Naive thymus-derived CD4-positive, alpha-beta T cell (primary cell): ENCODE results near the gene STAU1. TPM values are rescaled to one million over a fixed set of nuclear protein-coding genes. Genes with fewer than 3 reads are reported as not detected.
"Not testable (repeated sequence)": the region's sequence is repeated elsewhere in the genome, so short reads cannot be mapped to it uniquely, and the experiment has no call there.

Experiments
- ATAC-seq: fragments of 150-1000 bp; cut with Tn5 transposase; 2 replicates; pipeline ENCODE4 v1.10.0; 2021; ENCODE audit warnings: mild to moderate bottlenecking, moderate library complexity
- CTCF ChIA-PET: fragments of 350-600 bp; sonication (Branson Sonifier 250); formaldehyde crosslinking; loops from one replicate; lab custom pipeline; 2021; ENCODE audit warnings: antibody characterized with exemption; lab: Charles Lee
- POLR2A ChIA-PET: fragments of 350-600 bp; sonication (Branson Sonifier 250); formaldehyde crosslinking; loops from one replicate; lab custom pipeline; 2021; ENCODE audit warnings: antibody characterized with exemption, inconsistent platforms; lab: Charles Lee
- DNase-seq, 9 donors: peaks; one replicate each; pipeline versions ENCODE4 v3.0.0 to v3.0.0-alpha.2; 2020 to 2022; ENCODE audit warnings: mixed read lengths in 1 of 9
- H3K27ac ChIP-seq: one replicate; pipeline ENCODE4 v1.7.0; 2013; ENCODE audit warnings: mild to moderate bottlenecking, low read depth, low read length, moderate library complexity
- H3K27me3 ChIP-seq, 2 donors: one replicate each; pipeline ENCODE4 v1.7.0; 2013; ENCODE audit warnings: low read length in 2 of 2, mild to moderate bottlenecking in 2 of 2, moderate library complexity in 2 of 2; ENCODE audit not compliant: control insufficient read depth in 2 of 2, insufficient read depth in 2 of 2
- H3K36me3 ChIP-seq, 3 experiments: 1 replicate in 2 of 3; 2 replicates in 1 of 3; pipeline ENCODE4 v1.7.0; 2013; ENCODE audit warnings: low read length in 3 of 3, mild to moderate bottlenecking in 3 of 3, moderate library complexity in 1 of 3; ENCODE audit not compliant: insufficient read depth in 3 of 3, control insufficient read depth in 2 of 3
- H3K4me1 ChIP-seq, 2 donors: one replicate each; pipeline ENCODE4 v1.7.0; 2013; ENCODE audit warnings: low read length in 2 of 2, mild to moderate bottlenecking in 2 of 2, moderate library complexity in 1 of 2; ENCODE audit not compliant: control insufficient read depth in 2 of 2, insufficient read depth in 2 of 2
- H3K4me3 ChIP-seq: 2 replicates; pipeline ENCODE4 v1.7.0; 2013; ENCODE audit warnings: mild to moderate bottlenecking, low read length
- H3K9me3 ChIP-seq, 3 experiments: 1 replicate in 2 of 3; 2 replicates in 1 of 3; pipeline ENCODE4 v1.7.0; 2013; ENCODE audit warnings: low read length in 3 of 3; ENCODE audit not compliant: control insufficient read depth in 2 of 3
- H3K27ac Mint-ChIP-seq, 9 donors: one replicate each; pipeline ENCODE4 v1.8.0; 2020 to 2022; ENCODE audit warnings: mixed read lengths in 9 of 9, mild to moderate bottlenecking in 8 of 9, moderate library complexity in 5 of 9, inconsistent platforms in 2 of 9
- H3K27me3 Mint-ChIP-seq, 5 donors: one replicate each; pipeline ENCODE4 v1.8.0; 2021 to 2022; ENCODE audit warnings: mixed read lengths in 5 of 5, mild to moderate bottlenecking in 1 of 5
- H3K36me3 Mint-ChIP-seq, 5 donors: one replicate each; pipeline ENCODE4 v1.8.0; 2020 to 2022; ENCODE audit warnings: mixed read lengths in 5 of 5, mild to moderate bottlenecking in 3 of 5, inconsistent platforms in 1 of 5
- H3K4me1 Mint-ChIP-seq, 7 donors: one replicate each; pipeline ENCODE4 v1.8.0; 2020 to 2022; ENCODE audit warnings: mixed read lengths in 7 of 7, mild to moderate bottlenecking in 3 of 7, inconsistent platforms in 1 of 7
- H3K4me3 Mint-ChIP-seq, 10 donors: one replicate each; pipeline ENCODE4 v1.8.0; 2020 to 2022; ENCODE audit warnings: mild to moderate bottlenecking in 10 of 10, mixed read lengths in 10 of 10, moderate library complexity in 6 of 10, inconsistent platforms in 2 of 10
- H3K9me3 Mint-ChIP-seq, 11 donors: one replicate each; pipeline ENCODE4 v1.8.0; 2020 to 2022; ENCODE audit warnings: mixed read lengths in 11 of 11, mild to moderate bottlenecking in 4 of 11, inconsistent platforms in 1 of 11, moderate library complexity in 1 of 11
- intact Hi-C, 2 donors: fragments of 100-400 bp; cut with micrococcal nuclease; formaldehyde crosslinking; loops; one replicate each; pipeline ENCODE4 v1.15.1; 2023
- polyA plus RNA-seq, 2 donors: library from polyadenylated mRNA; unstranded; fragments of 300-500 nt; fragmentation: Illumina TruSeq; gene quantifications; one replicate each; pipeline ENCODE4 v1.2.3, GENCODE V29; 2021
- total RNA-seq, 6 experiments: library from RNA in 5 of 6; stranded (reverse) in 5 of 6; gene quantifications; 1 replicate in 5 of 6; 2 replicates in 1 of 6; pipeline ENCODE4 v1.2.3 and lab custom pipeline; 2021 to 2026

STAU1 gene
- total and polyA plus RNA-seq, 7 experiments from 2014 or later: 35.8 to 56.3 (median 45.8) TPM

DNA sequence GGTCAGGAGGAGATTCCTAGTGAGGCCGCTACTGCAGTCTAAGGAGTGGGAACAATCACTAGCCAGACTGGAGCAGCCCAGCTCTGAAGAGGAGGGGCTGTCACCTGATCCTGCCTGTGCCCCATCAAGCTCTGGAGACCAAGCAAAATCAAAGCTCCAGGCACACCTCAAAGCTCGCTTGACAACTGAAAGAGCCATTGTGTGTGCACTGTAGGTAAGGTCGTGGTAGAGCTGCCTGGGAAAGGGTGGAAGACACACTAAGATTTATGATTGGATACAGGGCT, 83.8 kb downstream of the STAU1 start:
- CTCF ChIA-PET: no interaction called here
- no peak for ATAC-seq
- H3K27ac Mint-ChIP-seq: peak overlapping the region in 4 of 9 donors; percentile 8 to 60 (median 36)
- H3K36me3 Mint-ChIP-seq: peaks cover 12 to 48% (median 22%) of the 10 kb centered on the region in 5 donors
- H3K4me1 ChIP-seq: no peaks in the 10 kb centered on the region
- H3K4me3 ChIP-seq: no peak overlapping the region
- H3K27me3 Mint-ChIP-seq: no peaks in the 10 kb centered on the region
- no peaks in the 10 kb centered on the region for H3K9me3 ChIP-seq
- no peaks in the 10 kb centered on the region for H3K27me3 ChIP-seq
- no peak overlapping the region for H3K4me3 Mint-ChIP-seq
- intact Hi-C loops: no loop called here
- peaks cover 0 to 25% (median 14%) of the 10 kb centered on the region in 7 donors for H3K4me1 Mint-ChIP-seq
- POLR2A ChIA-PET: interaction anchor here (1.2 kb wide), 1 partner anchor 13 kb away, joined by 3 read pairs; no protein-coding TSS in a partner anchor
- no peaks in the 10 kb centered on the region for H3K9me3 Mint-ChIP-seq
- DNase-seq: no peak
- H3K27ac ChIP-seq: no peak overlapping the region
- peaks cover 0 to 40% (median 0%) of the 10 kb centered on the region in 3 experiments for H3K36me3 ChIP-seq

DNA sequence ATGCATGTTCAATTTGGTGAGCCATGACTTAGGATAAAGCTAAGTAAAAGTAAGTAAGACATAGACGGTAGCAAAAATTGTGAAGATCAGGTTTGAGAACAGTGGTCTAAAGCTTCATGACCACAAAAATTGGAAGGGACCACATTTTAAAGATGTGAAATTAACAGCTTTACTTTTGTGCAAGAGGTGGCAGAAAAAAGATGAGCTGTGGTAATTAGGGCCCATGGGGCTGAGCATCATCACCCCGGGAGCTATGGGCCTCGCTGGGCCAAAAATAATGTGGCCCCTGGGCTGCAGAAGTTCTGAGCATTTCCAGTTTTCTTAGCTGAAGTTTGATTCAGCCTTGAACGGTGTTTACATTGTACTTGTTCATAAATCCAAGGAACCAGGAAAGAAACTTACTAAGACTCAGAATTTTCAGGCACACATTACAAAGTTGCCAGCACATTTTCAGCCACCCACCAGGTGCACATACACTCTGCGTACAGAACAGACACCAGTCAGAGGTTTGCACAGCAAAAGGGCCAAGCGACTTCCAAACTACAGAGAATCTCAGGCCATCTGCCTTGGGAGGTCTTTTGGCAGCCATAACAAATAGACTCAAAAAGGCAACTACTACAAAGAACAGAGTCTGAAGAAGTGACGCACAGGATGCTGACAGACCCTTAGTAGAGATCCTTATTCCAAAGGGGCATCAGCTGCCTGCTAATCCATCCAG, 84.3 kb downstream of the STAU1 start:
- H3K9me3 ChIP-seq: no peaks in the 10 kb centered on the region
- H3K36me3 Mint-ChIP-seq: peaks cover 14 to 48% (median 22%) of the 10 kb centered on the region in 5 donors
- ChIA-PET POLR2A (interaction anchor here (1.2 kb wide), 1 partner anchor 13 kb away, joined by 3 read pairs; no protein-coding TSS in a partner anchor), CTCF (interaction anchor here (0.6 kb wide), 1 partner anchor 26 kb away, joined by 3 read pairs; no protein-coding TSS in a partner anchor)
- H3K4me3 Mint-ChIP-seq: no peak overlapping the region
- H3K27me3 Mint-ChIP-seq: no peaks in the 10 kb centered on the region
- no peaks in the 10 kb centered on the region for H3K9me3 Mint-ChIP-seq
- H3K36me3 ChIP-seq: peaks cover 0 to 43% (median 0%) of the 10 kb centered on the region in 3 experiments
- intact Hi-C loops: no loop called here
- peaks cover 0 to 24% (median 15%) of the 10 kb centered on the region in 7 donors for H3K4me1 Mint-ChIP-seq
- no peaks in the 10 kb centered on the region for H3K4me1 ChIP-seq
- DNase-seq (no peak), ATAC-seq (no peak)
- peak overlapping the region in 7 of 9 donors; percentile 2 to 66 (median 17) for H3K27ac Mint-ChIP-seq
- no peak overlapping the region for H3K27ac ChIP-seq
- H3K4me3 ChIP-seq: no peak overlapping the region
- no peaks in the 10 kb centered on the region for H3K27me3 ChIP-seq

DNA sequence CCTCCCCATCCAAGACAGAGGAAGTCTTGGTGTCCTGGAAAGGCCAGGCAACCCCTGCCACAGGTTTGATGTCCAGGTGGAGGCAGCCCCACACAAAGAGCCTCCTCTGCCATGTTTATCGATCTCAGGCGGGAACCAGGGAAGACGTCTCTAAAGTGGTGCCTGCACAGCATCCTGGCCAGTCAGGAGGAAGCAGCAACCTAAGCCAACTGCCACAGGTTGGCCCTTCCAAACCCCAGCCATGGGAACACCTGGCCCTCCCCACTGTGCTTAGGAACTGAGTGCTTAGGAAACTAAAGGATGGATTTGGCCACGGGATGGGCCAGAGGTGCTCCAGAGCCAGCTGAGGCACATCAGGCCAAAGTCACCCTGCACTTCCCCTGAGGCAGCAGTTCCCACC, 85.1 kb downstream of the STAU1 start:
- DNase-seq (no peak), ATAC-seq (no peak)
- Histone ChIP-seq H3K36me3 (peaks cover 0 to 51% (median 4%) of the 10 kb centered on the region in 3 experiments), H3K9me3 (no peaks in the 10 kb centered on the region), H3K27ac (no peak overlapping the region), H3K4me3 (no peak overlapping the region), H3K4me1 (no peaks in the 10 kb centered on the region), H3K27me3 (no peaks in the 10 kb centered on the region)
- H3K4me1 Mint-ChIP-seq: peaks cover 0 to 20% (median 11%) of the 10 kb centered on the region in 7 donors
- H3K9me3 Mint-ChIP-seq: no peaks in the 10 kb centered on the region
- H3K27me3 Mint-ChIP-seq: no peaks in the 10 kb centered on the region
- H3K36me3 Mint-ChIP-seq: peaks cover 19 to 52% (median 21%) of the 10 kb centered on the region in 5 donors
- POLR2A ChIA-PET: no interaction called here
- CTCF ChIA-PET: no interaction called here
- peak overlapping the region in 3 of 9 donors; percentile 2 to 54 (median 48) for H3K27ac Mint-ChIP-seq
- intact Hi-C loops: no loop called here
- H3K4me3 Mint-ChIP-seq: no peak overlapping the region

DNA sequence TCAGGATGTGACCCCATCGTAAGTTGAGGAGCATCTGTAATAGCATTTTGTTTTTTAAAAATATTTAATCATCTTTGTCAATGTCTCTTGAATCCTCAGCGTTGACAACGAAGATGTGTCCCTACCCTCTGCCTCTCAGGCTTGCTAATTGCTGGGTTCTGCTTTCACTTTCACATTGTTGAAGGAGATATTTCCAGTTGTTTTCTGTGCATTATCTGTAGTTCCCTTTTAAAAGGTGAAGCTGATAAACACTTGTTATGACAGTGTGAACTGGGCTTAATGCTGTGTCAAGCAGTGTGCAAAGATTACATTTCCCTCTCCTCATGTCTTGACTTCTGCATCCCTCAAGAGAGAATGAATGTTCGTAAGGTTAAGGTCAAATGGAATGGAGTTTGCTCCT, 87.2 kb downstream of the STAU1 start:
- CTCF ChIA-PET: interaction anchor here (0.6 kb wide), 1 partner anchor 152 kb away, joined by 7 read pairs; no protein-coding TSS in a partner anchor
- no peak for DNase-seq
- ATAC-seq: peak; percentile 55
- H3K36me3 ChIP-seq: peaks cover 4 to 63% (median 5%) of the 10 kb centered on the region in 3 experiments
- Mint-ChIP-seq H3K4me1 (peaks cover 0 to 20% (median 11%) of the 10 kb centered on the region in 7 donors), H3K9me3 (no peaks in the 10 kb centered on the region), H3K4me3 (peak overlapping the region in 3 of 10 donors; percentile 26 to 70 (median 38)), H3K36me3 (peaks cover 26 to 68% (median 32%) of the 10 kb centered on the region in 5 donors), H3K27me3 (no peaks in the 10 kb centered on the region), H3K27ac (peak overlapping the region; percentile 39 to 86 (median 79))
- peak overlapping the region; percentile 29 for H3K27ac ChIP-seq
- no peaks in the 10 kb centered on the region for H3K4me1 ChIP-seq
- H3K4me3 ChIP-seq: no peak overlapping the region
- POLR2A ChIA-PET: interaction anchor here (1.3 kb wide), 1 partner anchor 13 kb away, joined by 3 read pairs; no protein-coding TSS in a partner anchor
- no peaks in the 10 kb centered on the region for H3K9me3 ChIP-seq
- intact Hi-C loops: no loop called here
- H3K27me3 ChIP-seq: no peaks in the 10 kb centered on the region

DNA sequence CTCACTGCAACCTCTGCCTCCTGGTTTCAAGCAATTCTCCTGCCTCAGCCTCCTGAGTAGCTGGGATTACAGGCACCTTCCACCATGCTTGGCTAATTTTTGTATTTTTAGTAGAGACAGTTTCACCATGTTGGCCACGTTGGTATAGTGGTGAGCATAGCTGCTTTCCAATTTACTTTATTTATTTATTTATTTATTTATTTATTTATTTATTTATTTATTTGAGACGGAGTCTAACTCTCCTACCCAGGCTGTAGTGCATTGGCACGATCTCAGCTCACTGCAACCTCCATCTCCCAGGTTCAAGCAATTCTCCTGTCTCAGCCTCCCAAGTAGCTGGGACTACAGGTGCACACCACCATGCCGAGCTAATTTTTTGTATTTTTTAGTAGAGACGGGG, 87.8 kb downstream of the STAU1 start:
- H3K9me3 Mint-ChIP-seq, intact Hi-C loops, ATAC-seq, DNase-seq, H3K27ac ChIP-seq, H3K4me3 ChIP-seq, H3K27me3 ChIP-seq, H3K9me3 ChIP-seq, H3K27me3 Mint-ChIP-seq, H3K4me1 ChIP-seq: not testable (repeated sequence)
- peaks cover 0 to 20% (median 11%) of the 10 kb centered on the region in 7 donors for H3K4me1 Mint-ChIP-seq
- POLR2A ChIA-PET: interaction anchor here (1.3 kb wide), 1 partner anchor 13 kb away, joined by 3 read pairs; no protein-coding TSS in a partner anchor
- H3K36me3 Mint-ChIP-seq: peaks cover 27 to 64% (median 34%) of the 10 kb centered on the region in 5 donors
- peak overlapping the region in 1 of 10 donors; percentile 51 for H3K4me3 Mint-ChIP-seq
- peaks cover 4 to 70% (median 12%) of the 10 kb centered on the region in 3 experiments for H3K36me3 ChIP-seq
- H3K27ac Mint-ChIP-seq: peak overlapping the region in 6 of 9 donors; percentile 34 to 80 (median 63)
- CTCF ChIA-PET: interaction anchor here (1.0 kb wide), 1 partner anchor 25 kb away, joined by 3 read pairs; no protein-coding TSS in a partner anchor

DNA sequence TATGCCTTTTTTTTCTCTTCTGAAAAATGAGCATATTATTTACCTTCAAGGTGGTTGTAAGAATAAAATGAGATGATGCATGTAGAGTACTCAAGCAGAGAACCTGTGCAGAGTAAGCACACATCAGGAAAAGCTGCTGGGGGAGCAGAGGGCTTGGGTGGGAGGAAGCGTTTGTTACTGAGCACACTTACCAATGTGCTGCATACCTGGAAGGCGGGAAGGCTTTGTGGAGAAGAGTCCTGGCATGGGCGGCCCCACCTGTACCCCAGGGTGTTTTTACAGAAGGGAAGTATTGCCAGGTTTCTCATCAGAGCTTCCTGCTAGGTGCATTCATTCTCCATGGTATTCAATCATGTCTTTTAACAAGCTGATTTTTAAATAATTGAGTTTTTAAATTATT, 89.1 kb downstream of the STAU1 start:
- ChIA-PET CTCF (interaction anchor here (0.6 kb wide), 1 partner anchor 13 kb away, joined by 4 read pairs; no protein-coding TSS in a partner anchor), POLR2A (no interaction called here)
- H3K4me1 Mint-ChIP-seq: peaks cover 0 to 20% (median 11%) of the 10 kb centered on the region in 7 donors
- H3K4me1 ChIP-seq: no peaks in the 10 kb centered on the region
- no peak overlapping the region for H3K4me3 ChIP-seq
- ATAC-seq: no peak
- intact Hi-C loops: no loop called here
- H3K9me3 Mint-ChIP-seq: no peaks in the 10 kb centered on the region
- H3K27me3 ChIP-seq: no peaks in the 10 kb centered on the region
- H3K27ac Mint-ChIP-seq: peak overlapping the region in 2 of 9 donors; percentile 2 to 21
- H3K27ac ChIP-seq: no peak overlapping the region
- no peak overlapping the region for H3K4me3 Mint-ChIP-seq
- peaks cover 30 to 69% (median 43%) of the 10 kb centered on the region in 5 donors for H3K36me3 Mint-ChIP-seq
- peaks cover 8 to 76% (median 22%) of the 10 kb centered on the region in 3 experiments for H3K36me3 ChIP-seq
- H3K9me3 ChIP-seq: no peaks in the 10 kb centered on the region
- no peaks in the 10 kb centered on the region for H3K27me3 Mint-ChIP-seq
- DNase-seq: no peak
